Thyroid gland (tissue), 4 donors: ENCODE results near the gene B3GALT6. TPM values are rescaled to one million over a fixed set of nuclear protein-coding genes. Genes with fewer than 3 reads are reported as not detected.
A peak's percentile ranks its signal among the peaks of the same experiment; 100 is the strongest.

Experiments used
- DNase-seq, 2 donors: peaks; one replicate each; pipeline ENCODE4 v3.0.0-alpha.2; 2019
- H3K27ac ChIP-seq, 3 donors: fragments of 200-600 bp; sonication (generic); 1 replicate in 2 of 3; 2 replicates in 1 of 3; pipeline ENCODE4 v1.5.1; 2016 to 2019; ENCODE audit warnings: mild to moderate bottlenecking in 1 of 3, moderate library complexity in 1 of 3
- H3K27me3 ChIP-seq: fragments of 200-600 bp; sonication (generic); one replicate; pipeline ENCODE4 v1.5.1; 2019
- H3K36me3 ChIP-seq, 2 donors: fragments of 200-600 bp; sonication (generic); one replicate each; pipeline ENCODE4 v1.5.1; 2016 to 2019
- H3K4me1 ChIP-seq, 2 donors: fragments of 200-600 bp; sonication (generic); one replicate each; pipeline ENCODE4 v1.5.1; 2017 to 2019
- H3K4me3 ChIP-seq, 3 donors: fragments of 200-600 bp; sonication (generic); replicated peaks in 1 of 3; 1 replicate in 2 of 3; 2 replicates in 1 of 3; pipeline ENCODE4 v1.5.1; 2016; ENCODE audit warnings: mild to moderate bottlenecking in 1 of 3
- H3K9me3 ChIP-seq: fragments of 200-600 bp; sonication (generic); one replicate; pipeline ENCODE4 v1.5.1; 2017
- POLR2A ChIP-seq, 2 donors: fragments of 450-650 bp; IDR thresholded peaks; one replicate each; pipeline ENCODE4 v1.6.1; 2017; ENCODE audit warnings: antibody characterized with exemption in 2 of 2, mild to moderate bottlenecking in 2 of 2, moderate library complexity in 1 of 2
- WGBS, 2 donors: methylation state at CpG; one replicate each; pipeline ENCODE4 v1.1.5; 2017; 5-methylcytosine and 5-hydroxymethylcytosine counted together
- intact Hi-C: fragments of 100-400 bp; cut with DNase I; formaldehyde crosslinking; loops from one replicate; pipeline ENCODE4 v1.15.1; 2023
- total RNA-seq, 4 donors: library from RNA; depleted of rRNA; stranded (reverse); fragments of >200 nt; gene quantifications; one replicate each; pipeline ENCODE4 v1.2.3, GENCODE V29; 2016
- TF ChIP-seq, protein P1 (sequence below), 6 experiments: fragments of 200-600 bp in 3 of 6; fragments of 450-650 bp in 3 of 6; sonication (generic) in 3 of 6; IDR thresholded peaks; one replicate each; pipeline ENCODE4 v1.5.1; 2016 to 2019; ENCODE audit warnings: antibody characterized with exemption in 6 of 6, mild to moderate bottlenecking in 2 of 6, inconsistent platforms in 1 of 6, moderate library complexity in 1 of 6

Gene B3GALT6
- total RNA-seq, 4 donors from 2014 or later = 18.0 to 32.2 (median 25.5) TPM

DNA sequence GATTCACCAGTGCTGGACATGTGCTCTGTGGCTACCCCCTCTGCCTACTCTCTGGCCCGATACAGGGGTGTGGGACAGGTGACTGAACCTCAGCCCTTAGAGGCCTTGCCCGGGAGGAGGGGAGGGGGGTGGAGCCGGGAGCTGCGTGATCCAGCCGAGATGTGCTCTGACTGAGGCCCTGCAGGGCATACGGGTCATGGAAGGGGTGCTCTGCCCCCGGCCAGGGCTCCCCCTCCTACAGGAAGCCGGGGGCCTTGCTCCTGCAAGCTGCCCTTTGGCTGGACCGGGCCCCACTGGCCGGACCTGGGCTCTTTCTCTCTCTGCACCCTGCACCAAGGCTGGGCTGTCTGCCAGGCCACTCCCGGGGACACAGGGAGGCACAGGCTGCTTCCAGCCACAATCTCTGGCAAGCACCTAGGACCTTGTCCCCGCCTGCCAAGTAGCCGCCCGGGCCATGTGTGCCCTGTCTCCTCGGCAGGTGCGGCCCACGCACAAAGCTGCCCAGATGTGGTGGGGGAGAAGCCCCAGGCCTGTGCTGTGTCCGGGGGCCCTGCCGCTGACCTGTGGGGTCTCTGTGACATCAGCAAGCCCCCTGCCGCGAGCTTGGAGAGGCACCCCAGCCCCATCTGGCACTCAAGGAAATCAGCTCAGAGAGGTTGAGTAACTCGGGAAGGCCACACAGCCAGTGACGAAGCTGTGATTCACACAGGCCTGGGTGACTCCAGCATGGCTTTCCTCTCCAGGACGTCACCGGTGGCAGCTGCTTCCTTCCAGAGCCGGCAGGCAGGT, 49.7 kb downstream of the B3GALT6 start:
- Histone ChIP-seq H3K27ac (no peak overlapping the region), H3K4me3 (no peak overlapping the region), H3K36me3 (no peaks in the 10 kb centered on the region), H3K27me3 (no peaks in the 10 kb centered on the region), H3K4me1 (peaks cover 6 to 11% of the 10 kb centered on the region in 2 donors), H3K9me3 (no peaks in the 10 kb centered on the region)
- intact Hi-C loops = no loop called here
- TF ChIP-seq, protein P1, sequence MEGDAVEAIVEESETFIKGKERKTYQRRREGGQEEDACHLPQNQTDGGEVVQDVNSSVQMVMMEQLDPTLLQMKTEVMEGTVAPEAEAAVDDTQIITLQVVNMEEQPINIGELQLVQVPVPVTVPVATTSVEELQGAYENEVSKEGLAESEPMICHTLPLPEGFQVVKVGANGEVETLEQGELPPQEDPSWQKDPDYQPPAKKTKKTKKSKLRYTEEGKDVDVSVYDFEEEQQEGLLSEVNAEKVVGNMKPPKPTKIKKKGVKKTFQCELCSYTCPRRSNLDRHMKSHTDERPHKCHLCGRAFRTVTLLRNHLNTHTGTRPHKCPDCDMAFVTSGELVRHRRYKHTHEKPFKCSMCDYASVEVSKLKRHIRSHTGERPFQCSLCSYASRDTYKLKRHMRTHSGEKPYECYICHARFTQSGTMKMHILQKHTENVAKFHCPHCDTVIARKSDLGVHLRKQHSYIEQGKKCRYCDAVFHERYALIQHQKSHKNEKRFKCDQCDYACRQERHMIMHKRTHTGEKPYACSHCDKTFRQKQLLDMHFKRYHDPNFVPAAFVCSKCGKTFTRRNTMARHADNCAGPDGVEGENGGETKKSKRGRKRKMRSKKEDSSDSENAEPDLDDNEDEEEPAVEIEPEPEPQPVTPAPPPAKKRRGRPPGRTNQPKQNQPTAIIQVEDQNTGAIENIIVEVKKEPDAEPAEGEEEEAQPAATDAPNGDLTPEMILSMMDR (IDR thresholded peaks at IDR 0.05) = no peak
- TF ChIP-seq POLR2A (IDR thresholded peaks at IDR 0.05) = no peak
- peak; percentile 92 to 95 for DNase-seq
- WGBS, 2 donors = 0 to 35% methylated on average over 1 to 11 of the region's 26 CpGs

DNA sequence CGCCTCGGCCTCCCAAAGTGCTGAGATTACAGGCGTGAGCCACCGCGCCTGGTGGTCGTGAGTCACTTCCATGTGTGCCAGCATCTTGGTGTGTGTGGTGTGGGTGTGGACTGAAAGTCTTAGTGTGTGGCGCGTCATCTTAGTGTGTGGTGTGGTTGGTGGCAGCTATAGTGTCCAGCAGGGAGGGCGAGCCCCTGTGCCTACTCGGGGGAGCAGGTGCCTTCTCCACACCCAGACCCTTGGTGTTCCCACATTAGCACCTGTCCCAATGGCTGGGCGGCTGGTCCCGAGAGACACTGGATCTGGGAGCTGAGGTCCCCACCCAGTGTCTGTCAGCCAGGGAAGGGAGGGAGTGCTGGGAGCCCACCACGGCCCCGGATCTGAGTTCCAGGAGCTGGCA, 51.0 kb downstream of the B3GALT6 start:
- Histone ChIP-seq H3K9me3 (no peaks in the 10 kb centered on the region), H3K4me3 (no peak overlapping the region), H3K27ac (no peak overlapping the region), H3K27me3 (no peaks in the 10 kb centered on the region), H3K4me1 (peaks cover 6 to 11% of the 10 kb centered on the region in 2 donors), H3K36me3 (no peaks in the 10 kb centered on the region)
- intact Hi-C loops = no loop called here
- TF ChIP-seq, protein P1 (IDR thresholded peaks at IDR 0.05) = no peak
- TF ChIP-seq POLR2A (IDR thresholded peaks at IDR 0.05) = no peak
- no peak for DNase-seq
- 96 to 98% methylated on average over 8 to 12 of the region's 14 CpGs for WGBS, 2 donors

DNA sequence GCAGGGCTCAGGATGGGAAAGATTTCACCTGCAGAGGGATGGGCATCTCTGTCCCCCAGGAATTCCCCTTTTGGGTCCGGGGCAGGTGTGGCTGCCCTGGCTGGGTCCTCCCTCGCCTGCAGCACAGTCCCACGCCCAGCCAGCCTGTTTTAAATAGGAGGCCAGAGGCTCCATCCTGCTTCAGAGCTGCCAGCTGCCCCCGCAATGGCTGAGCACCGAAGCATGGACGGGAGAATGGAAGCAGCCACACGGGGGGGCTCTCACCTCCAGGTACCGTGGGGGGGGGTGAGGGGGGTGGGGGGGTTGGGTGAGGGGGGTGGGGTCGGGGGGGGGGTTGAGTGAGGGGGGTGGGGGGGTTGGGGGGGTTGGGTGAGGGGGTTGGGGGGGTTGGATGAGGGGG, 51.8 kb downstream of the B3GALT6 start:
- Histone ChIP-seq H3K4me1 (peaks cover 6 to 11% of the 10 kb centered on the region in 2 donors), H3K9me3 (no peaks in the 10 kb centered on the region), H3K27me3 (no peaks in the 10 kb centered on the region), H3K36me3 (no peaks in the 10 kb centered on the region), H3K27ac (no peak overlapping the region), H3K4me3 (no peak overlapping the region)
- TF ChIP-seq, protein P1 (IDR thresholded peaks at IDR 0.05) = no peak
- no peak for TF ChIP-seq POLR2A (IDR thresholded peaks at IDR 0.05)
- no peak for DNase-seq
- 14 to 17% methylated on average over 2 to 4 of the region's 9 CpGs for WGBS, 2 donors
- intact Hi-C loops = no loop called here

Other genes starting within 250 kb of the B3GALT6 start
- 10 to 100 TPM in 3 of 4 donors, 1 to 10 TPM in 1; 5.0 to 29.2 (median 18.6) TPM for gene HES4, start 232.1 kb upstream of the B3GALT6 start, total RNA-seq
- gene ISG15, start 218.7 kb upstream of the B3GALT6 start, total RNA-seq = 10 to 100 TPM; 18.5 to 57.5 (median 37.8) TPM
- gene AGRN, start 212.1 kb upstream of the B3GALT6 start, total RNA-seq = 100 to 1,000 TPM in 3 of 4 donors, 10 to 100 TPM in 1; 68.3 to 147 (median 129) TPM
- gene RNF223, start 157.9 kb upstream of the B3GALT6 start, total RNA-seq = not detected
- gene C1orf159, start 116.1 kb upstream of the B3GALT6 start, total RNA-seq = 10 to 100 TPM; 10.3 to 27.6 (median 19.6) TPM
- gene TTLL10, start 58.4 kb upstream of the B3GALT6 start, total RNA-seq = under 1 TPM in 2 of 4 donors, not detected in 2; 0.13 to 0.29 TPM
- under 1 TPM in 2 of 4 donors, not detected in 2; 0.49 to 0.67 TPM for gene TNFRSF18, start 25.6 kb upstream of the B3GALT6 start, total RNA-seq
- 1 to 10 TPM; 1.5 to 4.5 (median 3.2) TPM for gene TNFRSF4, start 18.1 kb upstream of the B3GALT6 start, total RNA-seq
- gene SDF4, start 236 bp upstream of the B3GALT6 start, total RNA-seq = 100 to 1,000 TPM; 109 to 144 (median 138) TPM
- gene C1QTNF12, start 14.5 kb downstream of the B3GALT6 start, total RNA-seq = under 1 TPM in 1 of 4 donors, not detected in 3; 0.83 TPM
- 10 to 100 TPM; 33.0 to 58.4 (median 36.2) TPM for gene UBE2J2, start 41.6 kb downstream of the B3GALT6 start, total RNA-seq
- gene SCNN1D, start 48.2 kb downstream of the B3GALT6 start, total RNA-seq = 1 to 10 TPM in 3 of 4 donors, under 1 TPM in 1; 0.73 to 3.2 (median 1.6) TPM
- gene ACAP3, start 75.7 kb downstream of the B3GALT6 start, total RNA-seq = 10 to 100 TPM; 31.6 to 51.2 (median 42.1) TPM
- gene PUSL1, start 76.4 kb downstream of the B3GALT6 start, total RNA-seq = 10 to 100 TPM; 24.0 to 41.4 (median 28.0) TPM
- gene INTS11, start 92.4 kb downstream of the B3GALT6 start, total RNA-seq = 100 to 1,000 TPM in 2 of 4 donors, 10 to 100 TPM in 2; 68.9 to 116 (median 94.7) TPM
- 10 to 100 TPM; 16.7 to 37.3 (median 24.3) TPM for gene CPTP, start 92.6 kb downstream of the B3GALT6 start, total RNA-seq
- 1 to 10 TPM in 2 of 4 donors, under 1 TPM in 2; 0.11 to 1.4 (median 0.68) TPM for gene TAS1R3, start 99.0 kb downstream of the B3GALT6 start, total RNA-seq
- 10 to 100 TPM; 46.6 to 79.4 (median 61.7) TPM for gene DVL1, start 117.2 kb downstream of the B3GALT6 start, total RNA-seq
- gene MXRA8, start 126.3 kb downstream of the B3GALT6 start, total RNA-seq = 100 to 1,000 TPM in 3 of 4 donors, 10 to 100 TPM in 1; 57.1 to 143 (median 106) TPM
- gene AURKAIP1, start 143.0 kb downstream of the B3GALT6 start, total RNA-seq = 100 to 1,000 TPM in 2 of 4 donors, 10 to 100 TPM in 2; 73.8 to 198 (median 105) TPM
- 100 to 1,000 TPM; 167 to 307 (median 215) TPM for gene CCNL2, start 167.1 kb downstream of the B3GALT6 start, total RNA-seq
- gene MRPL20, start 175.1 kb downstream of the B3GALT6 start, total RNA-seq = 100 to 1,000 TPM; 123 to 199 (median 160) TPM
- 1 to 10 TPM; 2.0 to 3.2 (median 2.4) TPM for gene ANKRD65, start 189.0 kb downstream of the B3GALT6 start, total RNA-seq
- gene VWA1, start 203.5 kb downstream of the B3GALT6 start, total RNA-seq = 10 to 100 TPM; 11.4 to 52.0 (median 30.3) TPM
- gene ATAD3C, start 217.5 kb downstream of the B3GALT6 start, total RNA-seq = 10 to 100 TPM in 2 of 4 donors, 1 to 10 TPM in 2; 4.9 to 29.9 (median 15.1) TPM
- 10 to 100 TPM; 13.8 to 29.1 (median 15.0) TPM for gene ATAD3B, start 239.5 kb downstream of the B3GALT6 start, total RNA-seq